Measurements from ENCODE around the gene MAP4K4. TPM values are rescaled to one million over a fixed set of nuclear protein-coding genes. Genes with fewer than 3 reads are reported as not detected.
A peak's percentile ranks its signal among the peaks of the same experiment; 100 is the strongest.

MAP4K4 gene
- total RNA-seq, 1 donor from 2014 or later: 122 TPM

DNA sequence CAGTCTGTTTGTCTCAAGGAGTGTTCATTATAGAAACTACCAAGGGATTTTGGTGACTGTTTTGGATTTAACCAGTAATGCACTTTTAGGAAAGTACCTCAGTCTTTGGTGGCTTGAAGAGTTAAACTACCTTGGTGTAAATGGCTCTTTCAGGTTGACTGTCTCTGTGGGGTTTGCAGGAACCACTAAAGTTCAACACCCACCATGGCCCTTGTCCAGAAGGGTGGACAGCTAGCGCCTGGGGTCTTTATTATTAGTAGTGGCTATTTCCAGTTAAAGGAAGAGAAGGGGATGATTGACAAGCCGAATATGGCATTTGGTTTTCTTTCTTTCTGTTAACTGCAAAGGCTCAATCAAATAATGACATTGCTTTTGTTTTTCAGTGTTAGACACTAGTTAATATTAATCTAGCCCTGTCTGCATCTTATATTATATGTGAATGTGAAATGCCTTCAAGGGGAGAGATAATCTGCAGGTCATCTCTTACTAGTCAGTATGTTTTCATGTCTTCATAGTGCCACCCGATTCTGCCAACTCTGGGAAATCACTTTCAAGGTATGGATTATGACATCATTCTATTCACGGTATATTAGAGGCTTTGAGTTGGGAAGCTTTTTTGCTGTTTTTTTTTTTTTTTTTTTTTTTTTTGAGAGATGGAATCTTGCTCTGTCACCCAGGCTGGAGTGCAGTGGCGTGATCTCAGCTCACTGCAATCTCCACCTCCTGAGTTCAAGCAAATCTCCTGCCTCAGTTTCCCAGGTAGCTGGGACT is 56.4 kb downstream of the MAP4K4 start:
- no peaks in the 10 kb centered on the region for H3K27me3 Mint-ChIP-seq (ENCODE audit: low read depth)
- H3K36me3 Mint-ChIP-seq (ENCODE audit: low read depth): no peaks in the 10 kb centered on the region
- no peaks in the 10 kb centered on the region for H3K9me3 Mint-ChIP-seq (ENCODE audit: low read depth)
- no peak for DNase-seq (ENCODE audit: low spot score)
- TF ChIP-seq, protein P1, sequence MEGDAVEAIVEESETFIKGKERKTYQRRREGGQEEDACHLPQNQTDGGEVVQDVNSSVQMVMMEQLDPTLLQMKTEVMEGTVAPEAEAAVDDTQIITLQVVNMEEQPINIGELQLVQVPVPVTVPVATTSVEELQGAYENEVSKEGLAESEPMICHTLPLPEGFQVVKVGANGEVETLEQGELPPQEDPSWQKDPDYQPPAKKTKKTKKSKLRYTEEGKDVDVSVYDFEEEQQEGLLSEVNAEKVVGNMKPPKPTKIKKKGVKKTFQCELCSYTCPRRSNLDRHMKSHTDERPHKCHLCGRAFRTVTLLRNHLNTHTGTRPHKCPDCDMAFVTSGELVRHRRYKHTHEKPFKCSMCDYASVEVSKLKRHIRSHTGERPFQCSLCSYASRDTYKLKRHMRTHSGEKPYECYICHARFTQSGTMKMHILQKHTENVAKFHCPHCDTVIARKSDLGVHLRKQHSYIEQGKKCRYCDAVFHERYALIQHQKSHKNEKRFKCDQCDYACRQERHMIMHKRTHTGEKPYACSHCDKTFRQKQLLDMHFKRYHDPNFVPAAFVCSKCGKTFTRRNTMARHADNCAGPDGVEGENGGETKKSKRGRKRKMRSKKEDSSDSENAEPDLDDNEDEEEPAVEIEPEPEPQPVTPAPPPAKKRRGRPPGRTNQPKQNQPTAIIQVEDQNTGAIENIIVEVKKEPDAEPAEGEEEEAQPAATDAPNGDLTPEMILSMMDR (IDR thresholded peaks at IDR 0.05): no peak
- H3K27ac Mint-ChIP-seq (ENCODE audit: unreplicated experiment): peak overlapping the region; percentile 80
- no peak overlapping the region for H3K4me3 Mint-ChIP-seq (ENCODE audit: unreplicated experiment)
- H3K4me1 Mint-ChIP-seq (ENCODE audit: low read depth): peaks cover 78% of the 10 kb centered on the region

DNA sequence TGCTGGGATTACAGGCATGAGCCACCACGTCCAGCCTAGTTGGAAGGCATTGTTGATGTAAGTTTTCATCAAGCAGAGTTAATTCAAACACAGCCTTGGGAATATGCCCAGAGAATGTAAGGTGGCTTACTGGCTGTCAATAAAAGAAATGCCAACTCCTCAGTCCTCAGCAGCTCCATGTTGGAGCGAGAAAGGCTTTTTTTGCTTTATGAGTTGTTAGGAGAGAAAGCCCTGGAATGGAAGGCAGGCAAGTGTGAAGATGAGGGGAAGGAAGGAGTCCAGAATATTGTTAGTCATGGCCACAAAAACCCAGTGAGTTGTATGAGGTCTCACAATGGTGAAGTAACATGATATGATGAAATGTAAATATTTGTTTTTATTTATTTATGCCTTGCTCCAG is 57.1 kb downstream of the MAP4K4 start:
- DNase-seq (ENCODE audit: low spot score): no peak
- Mint-ChIP-seq H3K9me3 (ENCODE audit: low read depth) (no peaks in the 10 kb centered on the region), H3K27me3 (ENCODE audit: low read depth) (no peaks in the 10 kb centered on the region), H3K36me3 (ENCODE audit: low read depth) (no peaks in the 10 kb centered on the region), H3K4me1 (ENCODE audit: low read depth) (peaks cover 82% of the 10 kb centered on the region), H3K4me3 (ENCODE audit: unreplicated experiment) (no peak overlapping the region), H3K27ac (ENCODE audit: unreplicated experiment) (peak overlapping the region; percentile 80)
- TF ChIP-seq, protein P1 (IDR thresholded peaks at IDR 0.05): no peak

DNA sequence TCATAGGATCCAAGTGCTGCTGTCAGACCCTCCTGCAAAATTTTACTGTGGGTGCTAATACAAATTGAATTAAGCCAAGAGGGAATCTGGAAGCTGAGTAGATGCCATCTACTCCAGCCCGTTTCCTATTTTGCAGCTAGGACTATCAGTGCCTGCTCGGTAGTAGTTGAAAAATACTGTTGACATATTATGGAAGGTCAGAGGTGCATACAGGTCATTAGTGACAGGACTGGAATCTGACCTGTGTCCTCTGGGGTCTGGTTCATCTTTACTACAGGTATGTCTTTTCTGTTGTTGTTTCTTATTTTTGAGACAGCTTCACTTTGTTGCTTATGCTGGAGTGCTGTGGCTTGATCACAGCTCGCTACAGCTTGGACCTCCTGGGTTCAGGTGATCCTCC is 58.8 kb downstream of the MAP4K4 start:
- Mint-ChIP-seq H3K4me1 (ENCODE audit: low read depth) (peaks cover 77% of the 10 kb centered on the region), H3K27me3 (ENCODE audit: low read depth) (no peaks in the 10 kb centered on the region), H3K4me3 (ENCODE audit: unreplicated experiment) (no peak overlapping the region), H3K36me3 (ENCODE audit: low read depth) (no peaks in the 10 kb centered on the region), H3K9me3 (ENCODE audit: low read depth) (no peaks in the 10 kb centered on the region), H3K27ac (ENCODE audit: unreplicated experiment) (peak overlapping the region; percentile 19)
- TF ChIP-seq, protein P1 (IDR thresholded peaks at IDR 0.05): no peak
- no peak for DNase-seq (ENCODE audit: low spot score)

DNA sequence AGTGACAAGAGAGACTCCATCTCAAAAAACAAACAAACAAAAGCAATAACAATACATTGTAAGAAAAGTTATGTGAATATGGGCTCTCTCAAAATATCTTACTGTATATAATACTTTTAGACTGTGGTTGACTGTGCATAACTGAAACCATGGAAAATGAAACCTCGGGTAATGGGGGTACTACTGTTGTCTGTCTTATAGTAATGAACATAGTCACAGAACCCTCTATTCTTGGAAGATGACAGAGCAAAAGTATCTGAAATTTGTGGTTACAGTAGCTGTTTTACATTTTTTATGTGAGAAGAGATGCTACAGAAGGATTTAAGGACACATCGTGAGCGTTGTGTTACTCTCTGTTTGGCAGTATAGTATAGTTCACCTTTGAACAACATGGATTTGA is 60.5 kb downstream of the MAP4K4 start:
- Mint-ChIP-seq H3K27me3 (ENCODE audit: low read depth) (no peaks in the 10 kb centered on the region), H3K9me3 (ENCODE audit: low read depth) (no peaks in the 10 kb centered on the region), H3K36me3 (ENCODE audit: low read depth) (no peaks in the 10 kb centered on the region), H3K4me3 (ENCODE audit: unreplicated experiment) (peak overlapping the region; percentile 6), H3K27ac (ENCODE audit: unreplicated experiment) (peak overlapping the region; percentile 98), H3K4me1 (ENCODE audit: low read depth) (peaks cover 74% of the 10 kb centered on the region)
- TF ChIP-seq, protein P1 (IDR thresholded peaks at IDR 0.05): no peak
- no peak for DNase-seq (ENCODE audit: low spot score)

DNA sequence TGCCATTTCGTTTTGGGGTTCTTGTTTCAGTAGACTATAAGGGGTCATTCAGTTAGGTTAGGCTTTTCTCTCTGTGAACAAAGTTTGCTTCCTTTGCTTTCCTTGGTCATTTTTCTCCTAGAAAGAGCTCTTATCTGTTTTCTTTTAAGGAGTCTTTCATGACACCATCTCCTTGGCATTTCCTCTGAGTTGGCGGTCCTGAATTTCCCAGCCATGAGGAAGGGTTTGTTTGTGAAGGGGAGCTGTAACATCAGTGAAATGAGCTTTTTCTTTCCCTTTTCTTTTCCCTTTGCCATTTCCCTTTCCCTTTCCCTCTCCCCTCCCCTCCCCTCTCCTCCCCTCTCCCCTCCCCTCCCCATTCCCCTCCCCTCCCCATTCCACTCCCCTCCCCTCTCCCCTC is 61.7 kb downstream of the MAP4K4 start:
- DNase-seq (ENCODE audit: low spot score): no peak
- H3K4me1 Mint-ChIP-seq (ENCODE audit: low read depth): peaks cover 74% of the 10 kb centered on the region
- no peaks in the 10 kb centered on the region for H3K27me3 Mint-ChIP-seq (ENCODE audit: low read depth)
- H3K4me3 Mint-ChIP-seq (ENCODE audit: unreplicated experiment): peak overlapping the region; percentile 40
- H3K36me3 Mint-ChIP-seq (ENCODE audit: low read depth): no peaks in the 10 kb centered on the region
- TF ChIP-seq, protein P1 (IDR thresholded peaks at IDR 0.05): no peak
- no peaks in the 10 kb centered on the region for H3K9me3 Mint-ChIP-seq (ENCODE audit: low read depth)
- peak overlapping the region; percentile 98 for H3K27ac Mint-ChIP-seq (ENCODE audit: unreplicated experiment)

Measured in chondrocyte (in vitro differentiated cells).